MM.1S (cell line): ENCODE data around the gene MRPL58.

Source experiments
- DNase-seq: peaks from one replicate; pipeline ENCODE4 v3.0.0-alpha.2; 2015
- H2AFZ ChIP-seq: fragments of 300-600 bp; sonication (generic); 2 replicates; pipeline ENCODE4 v1.6.0; 2016; ENCODE audit warnings: antibody characterized with exemption, low read length
- H3F3A ChIP-seq: fragments of 300-600 bp; sonication (generic); 2 replicates; pipeline ENCODE4 v1.6.1; 2016; ENCODE audit warnings: mild to moderate bottlenecking, antibody characterized with exemption, low read length, moderate library complexity, mixed read lengths; ENCODE audit not compliant: insufficient read depth
- H3K27ac ChIP-seq: fragments of 300-600 bp; sonication (generic); 2 replicates; pipeline ENCODE4 v1.5.1; 2016; ENCODE audit warnings: mild to moderate bottlenecking, low read length
- H3K27me3 ChIP-seq: fragments of 300-600 bp; sonication (generic); replicated peaks from 2 replicates; pipeline ENCODE4 v1.6.0; 2016; ENCODE audit warnings: low read length; ENCODE audit not compliant: insufficient read depth
- H3K36me3 ChIP-seq: fragments of 300-600 bp; sonication (generic); replicated peaks from 2 replicates; pipeline ENCODE4 v1.6.1; 2016; ENCODE audit warnings: mild to moderate bottlenecking, low read length, mixed read lengths; ENCODE audit not compliant: insufficient read depth
- H3K4me1 ChIP-seq: fragments of 300-600 bp; sonication (generic); 2 replicates; pipeline ENCODE4 v1.6.1; 2016; ENCODE audit warnings: low read length, mixed read lengths
- H3K4me2 ChIP-seq: fragments of 300-600 bp; sonication (generic); 2 replicates; pipeline ENCODE4 v1.6.0; 2016; ENCODE audit warnings: low read depth, low read length
- H3K4me3 ChIP-seq: fragments of 300-600 bp; sonication (generic); 2 replicates; pipeline ENCODE4 v1.5.1; 2016; ENCODE audit warnings: low read length, mixed read lengths
- H3K79me2 ChIP-seq: fragments of 300-600 bp; sonication (generic); 2 replicates; pipeline ENCODE4 v1.6.1; 2016; ENCODE audit warnings: mixed run types, low read length, mixed read lengths
- H3K9ac ChIP-seq: fragments of 300-600 bp; sonication (generic); 2 replicates; pipeline ENCODE4 v1.6.1; 2016; ENCODE audit warnings: low read length, mixed read lengths
- H3K9me2 ChIP-seq: fragments of 300-600 bp; sonication (generic); replicated peaks from 2 replicates; pipeline ENCODE4 v1.6.1; 2016; ENCODE audit warnings: mild to moderate bottlenecking, low read length, mixed read lengths; ENCODE audit not compliant: insufficient read depth
- H3K9me3 ChIP-seq: fragments of 300-600 bp; sonication (generic); replicated peaks from 2 replicates; pipeline ENCODE4 v1.6.1; 2016; ENCODE audit warnings: mild to moderate bottlenecking, low read length, mixed read lengths; ENCODE audit not compliant: insufficient read depth
- H4K20me1 ChIP-seq: fragments of 300-600 bp; sonication (generic); 2 replicates; pipeline ENCODE4 v1.6.1; 2016; ENCODE audit warnings: mild to moderate bottlenecking, low read length, moderate library complexity, mixed read lengths; ENCODE audit not compliant: insufficient read depth
- EZH2 ChIP-seq: fragments of 300-600 bp; sonication (generic); optimal IDR thresholded peaks from 2 replicates; pipeline ENCODE3; 2017; ENCODE audit warnings: low read depth, mild to moderate bottlenecking, antibody characterized with exemption, low read length, mixed read lengths
- EZH2phosphoT487 ChIP-seq: fragments of 300-600 bp; sonication (generic); IDR thresholded peaks from 2 replicates; pipeline ENCODE4 v1.6.1; 2018; ENCODE audit warnings: antibody characterized with exemption, low read length
- TF ChIP-seq, protein P1 (sequence below): fragments of 300-600 bp; sonication (generic); IDR thresholded peaks from 2 replicates; pipeline ENCODE4 v1.5.1; 2016; ENCODE audit warnings: antibody characterized with exemption, low read length, mixed read lengths

MRPL58 gene

DNA sequence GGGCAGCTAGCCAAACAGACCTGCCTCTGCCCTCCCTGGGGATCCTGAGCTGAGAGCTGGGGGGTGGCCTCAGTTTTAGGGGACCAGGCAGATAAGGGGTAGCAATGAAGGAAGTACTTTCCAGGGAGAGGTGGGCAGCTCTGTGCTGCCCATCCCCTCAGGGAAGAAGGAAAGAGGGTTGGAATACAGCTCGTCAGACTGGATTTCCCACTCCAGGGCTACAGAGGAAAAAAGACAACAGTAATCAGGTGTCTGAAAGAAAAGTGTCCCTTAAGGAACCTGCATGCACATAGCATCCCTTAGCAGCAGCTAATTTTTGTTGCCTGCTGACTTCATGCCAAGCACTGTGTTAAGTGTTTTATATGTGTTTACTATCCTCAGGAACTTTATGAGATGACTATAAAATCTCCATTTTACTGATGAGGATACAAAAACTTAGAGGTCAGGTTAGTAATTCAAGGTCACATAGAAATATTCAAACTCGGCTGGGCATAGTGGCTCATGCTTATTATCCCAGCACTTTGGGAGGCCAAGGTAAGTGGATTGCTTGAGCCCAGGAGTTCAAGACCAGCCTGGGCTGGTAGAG is 3.2 kb upstream of the MRPL58 start:
- Histone ChIP-seq H4K20me1 (no peaks in the 10 kb centered on the region), H3K9me2 (no peaks in the 10 kb centered on the region), H3K4me3 (no peak overlapping the region), H3K27ac (no peak overlapping the region), H3K9ac (no peak overlapping the region), H2AFZ (no peak overlapping the region), H3K36me3 (no peaks in the 10 kb centered on the region), H3K27me3 (peaks cover 53% of the 10 kb centered on the region), H3K4me1 (peaks cover 8% of the 10 kb centered on the region), H3K79me2 (peaks cover 15% of the 10 kb centered on the region), H3K9me3 (no peaks in the 10 kb centered on the region), H3F3A (no peaks in the 10 kb centered on the region), H3K4me2 (no peak overlapping the region)
- no peak for TF ChIP-seq EZH2phosphoT487
- TF ChIP-seq EZH2 = no peak
- TF ChIP-seq, protein P1, sequence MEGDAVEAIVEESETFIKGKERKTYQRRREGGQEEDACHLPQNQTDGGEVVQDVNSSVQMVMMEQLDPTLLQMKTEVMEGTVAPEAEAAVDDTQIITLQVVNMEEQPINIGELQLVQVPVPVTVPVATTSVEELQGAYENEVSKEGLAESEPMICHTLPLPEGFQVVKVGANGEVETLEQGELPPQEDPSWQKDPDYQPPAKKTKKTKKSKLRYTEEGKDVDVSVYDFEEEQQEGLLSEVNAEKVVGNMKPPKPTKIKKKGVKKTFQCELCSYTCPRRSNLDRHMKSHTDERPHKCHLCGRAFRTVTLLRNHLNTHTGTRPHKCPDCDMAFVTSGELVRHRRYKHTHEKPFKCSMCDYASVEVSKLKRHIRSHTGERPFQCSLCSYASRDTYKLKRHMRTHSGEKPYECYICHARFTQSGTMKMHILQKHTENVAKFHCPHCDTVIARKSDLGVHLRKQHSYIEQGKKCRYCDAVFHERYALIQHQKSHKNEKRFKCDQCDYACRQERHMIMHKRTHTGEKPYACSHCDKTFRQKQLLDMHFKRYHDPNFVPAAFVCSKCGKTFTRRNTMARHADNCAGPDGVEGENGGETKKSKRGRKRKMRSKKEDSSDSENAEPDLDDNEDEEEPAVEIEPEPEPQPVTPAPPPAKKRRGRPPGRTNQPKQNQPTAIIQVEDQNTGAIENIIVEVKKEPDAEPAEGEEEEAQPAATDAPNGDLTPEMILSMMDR = no peak
- DNase-seq = no peak

DNA sequence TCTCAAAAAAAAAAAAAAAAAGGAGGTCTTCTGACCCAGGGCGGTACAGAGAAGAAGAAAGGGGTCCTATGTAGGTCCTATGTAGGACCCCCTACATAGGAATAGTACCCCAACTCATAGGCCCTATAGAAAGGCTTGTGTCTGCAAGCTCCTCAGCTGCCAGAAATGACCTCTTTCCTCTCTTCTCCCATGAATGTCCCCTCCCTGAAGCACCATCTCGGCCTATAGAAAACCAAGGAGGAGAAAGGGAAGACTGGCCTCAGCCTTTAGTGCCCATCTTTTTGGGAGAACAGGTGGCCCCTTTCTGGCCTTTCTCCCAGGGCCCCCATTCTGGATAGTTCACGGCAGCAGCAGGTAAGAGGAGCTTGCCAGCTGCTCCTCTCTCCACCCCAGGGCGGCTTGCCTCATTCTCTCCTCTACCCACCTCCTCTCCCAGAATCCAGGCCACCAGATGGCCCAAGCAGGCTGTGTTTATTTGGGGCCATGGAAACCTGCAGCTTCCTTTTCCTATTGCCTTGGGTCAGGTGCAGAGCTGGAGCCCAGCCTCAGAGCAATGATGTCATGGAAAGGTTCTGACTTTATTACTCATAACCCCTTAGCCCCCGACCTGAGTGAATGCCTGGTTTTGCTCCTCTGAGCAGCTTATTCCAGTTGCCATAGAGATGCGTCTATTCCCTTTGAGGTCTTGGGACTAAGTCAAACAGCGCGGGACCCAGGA is 1.6 kb upstream of the MRPL58 start:
- Histone ChIP-seq H3K36me3 (no peaks in the 10 kb centered on the region), H3K9me2 (no peaks in the 10 kb centered on the region), H2AFZ (no peak overlapping the region), H3K4me3 (no peak overlapping the region), H3K9ac (no peak overlapping the region), H4K20me1 (no peaks in the 10 kb centered on the region), H3K9me3 (no peaks in the 10 kb centered on the region), H3K27ac (no peak overlapping the region), H3K79me2 (peaks cover 24% of the 10 kb centered on the region), H3K4me2 (no peak overlapping the region), H3F3A (no peaks in the 10 kb centered on the region), H3K27me3 (peaks cover 37% of the 10 kb centered on the region), H3K4me1 (peaks cover 8% of the 10 kb centered on the region)
- TF ChIP-seq EZH2phosphoT487 (no peak), EZH2 (no peak)
- TF ChIP-seq, protein P1 = no peak
- DNase-seq = no peak

DNA sequence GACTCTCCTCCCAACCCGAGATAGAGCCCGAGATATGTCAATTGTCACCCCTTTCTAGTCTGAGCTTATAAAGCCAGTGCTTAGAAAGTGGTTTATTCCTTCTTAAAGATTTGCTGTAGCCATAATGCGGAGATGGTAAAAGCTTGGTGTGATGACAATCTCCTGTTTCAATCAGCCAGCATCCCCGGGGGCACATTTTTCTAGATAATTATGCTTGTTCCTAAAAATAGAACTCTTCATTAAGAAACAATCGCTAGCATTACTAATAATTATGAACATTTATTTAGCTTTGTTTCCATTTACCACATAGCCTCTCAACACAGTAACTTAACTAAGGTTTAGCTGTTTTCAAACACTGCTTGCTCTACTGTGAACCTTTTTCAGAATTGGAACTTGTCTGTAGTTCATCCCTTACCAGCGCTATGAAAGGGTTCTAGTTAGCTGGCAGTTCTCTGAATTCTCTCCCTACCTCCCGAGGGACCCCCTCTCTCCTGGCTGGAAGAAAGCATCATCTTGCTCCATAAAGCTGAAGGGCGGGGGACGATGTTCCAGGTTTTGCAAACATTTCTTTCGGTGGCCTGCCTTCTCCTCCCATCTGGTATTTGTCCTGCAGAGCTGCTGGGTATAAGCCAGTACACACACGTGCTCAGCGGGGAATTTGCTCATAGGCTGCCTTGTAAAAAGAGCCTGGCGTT is 922 bp upstream of the MRPL58 start:
- Histone ChIP-seq H3K36me3 (no peaks in the 10 kb centered on the region), H3K4me3 (no peak overlapping the region; the same call in 1 of the 2 replicates), H3K9ac (no peak overlapping the region), H3K27me3 (peaks cover 30% of the 10 kb centered on the region), H3K27ac (no peak overlapping the region), H3K79me2 (peaks cover 27% of the 10 kb centered on the region), H3K4me2 (peak overlapping the region; percentile 83; the same call in 1 of the 2 replicates), H2AFZ (peak overlapping the region; percentile 71), H3F3A (no peaks in the 10 kb centered on the region), H3K9me2 (no peaks in the 10 kb centered on the region), H4K20me1 (no peaks in the 10 kb centered on the region), H3K9me3 (no peaks in the 10 kb centered on the region), H3K4me1 (peaks cover 8% of the 10 kb centered on the region)
- DNase-seq = no peak
- TF ChIP-seq, protein P1 = no peak
- no peak for TF ChIP-seq EZH2phosphoT487
- TF ChIP-seq EZH2 = no peak
